HepG2 (cell line): ENCODE data around the gene ALOX5. TPM values are rescaled to one million over a fixed set of nuclear protein-coding genes. Genes with fewer than 3 reads are reported as not detected.
A peak's percentile ranks its signal among the peaks of the same experiment; 100 is the strongest.

Experiments
- ATAC-seq: fragments of 200-7000 bp; cut with Tn5 transposase; 3 replicates; pipeline ENCODE4 v1.9.1; 2020; ENCODE audit warnings: mild to moderate bottlenecking, moderate library complexity
- BruUV-seq: library from RNA; stranded (reverse); fragments of 400-500 nt; replicated peaks from 2 replicates; lab custom pipeline; 2021; lab: Mats Ljungman, UMichigan
- CTCF ChIA-PET: fragments of 300-600 bp; formaldehyde crosslinking; extraction: SDS; loops from one replicate; lab custom pipeline; 2021; ENCODE audit warnings: low total read pairs, inconsistent platforms, low intra/inter-chr PET ratio; lab: Yijun Ruan, JAX
- POLR2A ChIA-PET: fragments of 350-600 bp; sonication (Branson Sonifier 250); formaldehyde crosslinking; loops from one replicate; lab custom pipeline; 2020; ENCODE audit warnings: antibody characterized with exemption, inconsistent platforms; lab: Yijun Ruan, JAX
- DNase-seq: peaks from one replicate; pipeline ENCODE4 v3.0.0-alpha.2; 2015; ENCODE audit warnings: low spot score
- FAIRE-seq: peaks from 3 replicates; lab custom pipeline; 2011; peaks lifted over from hg19 to GRCh38; lab: Jason Lieb, UNC
- H2AFZ ChIP-seq: one replicate; pipeline ENCODE4 v1.6.1; 2011; ENCODE audit warnings: low read length, inconsistent platforms
- H3K27ac ChIP-seq: fragments of 300-600 bp; 3 replicates; pipeline ENCODE4 v1.8.0; 2011; ENCODE audit warnings: mixed run types, mild to moderate bottlenecking, mixed read lengths, low read length, inconsistent platforms; ENCODE audit not compliant: insufficient read depth; ENCODE audit errors: extremely low read length
- H3K27me3 ChIP-seq, 2 experiments: fragments of 200-600 bp in 1 of 2; 2 replicates in 1 of 2; 3 replicates in 1 of 2; pipeline versions ENCODE4 v1.6.0 to v1.8.0; 2011; ENCODE audit warnings: low read length in 2 of 2, mild to moderate bottlenecking in 2 of 2, moderate library complexity in 2 of 2, inconsistent platforms in 1 of 2; ENCODE audit not compliant: insufficient read depth in 2 of 2, control insufficient read depth in 1 of 2
- H3K36me3 ChIP-seq, 2 experiments: fragments of 200-600 bp in 1 of 2; replicated peaks in 1 of 2; 2 replicates in 1 of 2; 3 replicates in 1 of 2; pipeline versions ENCODE4 v1.5.1 to v1.8.0; 2011; ENCODE audit warnings: low read length in 2 of 2, inconsistent platforms in 1 of 2; ENCODE audit not compliant: insufficient read depth in 2 of 2, control insufficient read depth in 1 of 2
- H3K4me1 ChIP-seq: 2 replicates; pipeline ENCODE4 v1.5.1; 2012; ENCODE audit warnings: low read length, inconsistent platforms; ENCODE audit not compliant: insufficient read depth
- H3K4me2 ChIP-seq: 2 replicates; pipeline ENCODE4 v1.6.0; 2011; ENCODE audit warnings: low read depth, low read length, inconsistent platforms
- H3K4me3 ChIP-seq, 3 experiments: fragments of 200-600 bp in 1 of 3; sonication (generic), shearing (Covaris generic) in 1 of 3; replicated peaks in 1 of 3; 2 replicates each; pipeline ENCODE4 v1.5.1; 2011 to 2016; ENCODE audit warnings: low read length in 3 of 3, inconsistent platforms in 2 of 3, low read depth in 2 of 3, mild to moderate bottlenecking in 2 of 3, control low read depth in 1 of 3, mixed read lengths in 1 of 3; ENCODE audit not compliant: insufficient read depth in 1 of 3
- H3K79me2 ChIP-seq: one replicate; pipeline ENCODE4 v1.6.1; 2011; ENCODE audit warnings: low read length, inconsistent platforms; ENCODE audit not compliant: insufficient read depth
- H3K9ac ChIP-seq: 2 replicates; pipeline ENCODE4 v1.6.0; 2011; ENCODE audit warnings: mild to moderate bottlenecking, low read depth, low read length, inconsistent platforms; ENCODE audit not compliant: insufficient read depth
- H3K9me3 ChIP-seq: 2 replicates; pipeline ENCODE4 v1.5.1; 2012; ENCODE audit warnings: mild to moderate bottlenecking, low read length
- H4K20me1 ChIP-seq: 2 replicates; pipeline ENCODE4 v1.6.0; 2011; ENCODE audit warnings: inconsistent platforms, mild to moderate bottlenecking, low read length, moderate library complexity; ENCODE audit not compliant: insufficient read depth
- FOXA3 ChIP-seq: IDR thresholded peaks from 2 replicates; pipeline ENCODE4 v1.6.1; 2016; ENCODE audit warnings: missing genetic modification reagents, missing compliant biosample characterization
- HNF4G ChIP-seq, 2 experiments: sonication (generic) in 1 of 2; formaldehyde crosslinking in 1 of 2; IDR thresholded peaks; 2 replicates each; pipeline versions ENCODE4 v1.4.0 to v1.6.1; 2011 to 2020; ENCODE audit warnings: borderline replicate concordance in 2 of 2, low read depth in 2 of 2, mild to moderate bottlenecking in 2 of 2, low read length in 1 of 2, missing genetic modification reagents in 1 of 2, moderate library complexity in 1 of 2
- SIX4 ChIP-seq: sonication (generic); formaldehyde crosslinking; IDR thresholded peaks from 2 replicates; pipeline ENCODE4 v1.4.0; 2020; ENCODE audit warnings: missing genetic modification reagents
- SMC3 ChIP-seq: IDR thresholded peaks from 2 replicates; pipeline ENCODE4 v1.6.1; 2011; ENCODE audit warnings: low read length, improper control_type of control experiment
- TBX3 ChIP-seq: fragments of 450-650 bp; IDR thresholded peaks from 2 replicates; pipeline ENCODE4 v1.6.1; 2017; ENCODE audit warnings: antibody characterized with exemption, mild to moderate bottlenecking, inconsistent platforms, borderline replicate concordance
- TRIM24 ChIP-seq: sonication (generic); formaldehyde crosslinking; IDR thresholded peaks from 2 replicates; pipeline ENCODE4 v1.8.0; 2022; ENCODE audit warnings: mild to moderate bottlenecking, missing genetic modification reagents
- ZBTB37 ChIP-seq: sonication (generic); formaldehyde crosslinking; IDR thresholded peaks from 2 replicates; pipeline ENCODE4 v1.4.0; 2020; ENCODE audit warnings: mild to moderate bottlenecking, missing genetic modification reagents
- ZBTB44 ChIP-seq: sonication (generic); formaldehyde crosslinking; IDR thresholded peaks from 2 replicates; pipeline ENCODE4 v1.4.0; 2020; ENCODE audit warnings: missing genetic modification reagents
- ZNF777 ChIP-seq: sonication (generic); formaldehyde crosslinking; IDR thresholded peaks from 2 replicates; pipeline ENCODE4 v1.4.0; 2020; ENCODE audit warnings: missing genetic modification reagents
- ZNF878 ChIP-seq: sonication (generic); formaldehyde crosslinking; IDR thresholded peaks from 2 replicates; pipeline ENCODE4 v1.8.1; 2023; ENCODE audit warnings: mild to moderate bottlenecking, missing genetic modification reagents, moderate library complexity
- ZSCAN5A ChIP-seq: sonication (generic); formaldehyde crosslinking; IDR thresholded peaks from 2 replicates; pipeline ENCODE4 v1.8.0; 2022; ENCODE audit warnings: mild to moderate bottlenecking, missing genetic modification reagents, borderline replicate concordance
- WGBS: methylation state at CpG from one replicate; pipeline ENCODE4 v1.1.6; 2017; ENCODE audit warnings: low lambda C conversion rate; 5-methylcytosine and 5-hydroxymethylcytosine counted together
- in situ Hi-C: cut with HindIII; loops from 2 replicates; pipeline ENCODE4 v1.10.0; 2017; ENCODE audit warnings: low pct_unique_long_range_greater_than_20kb; ENCODE audit not compliant: extremely low pct_ligation_motif_present
- intact Hi-C: fragments of 100-400 bp; cut with micrococcal nuclease; formaldehyde crosslinking; loops from one replicate; pipeline ENCODE4 v1.10.0; 2022; ENCODE audit not compliant: unreplicated experiment
- polyA plus RNA-seq, 8 experiments: library from polyadenylated mRNA; depleted of rRNA in 3 of 8; stranded (reverse) in 7 of 8; unstranded in 1 of 8; fragments of >200 nt; fragmentation: Illumina TruSeq in 4 of 8; extraction: Trizol in 4 of 8; gene quantifications; 2 replicates each; pipeline versions ENCODE4 v1.2.1 to v1.2.3, GENCODE V29; 2011 to 2016; ENCODE audit warnings: low read depth in 4 of 8, missing spikeins in 1 of 8, mixed read lengths in 1 of 8; ENCODE audit not compliant: insufficient read depth in 1 of 8
- total RNA-seq, 5 experiments: library from RNA; depleted of rRNA; stranded (reverse); fragments of >200 nt; fragmentation: Illumina TruSeq; extraction: Trizol; gene quantifications; 2 replicates each; pipeline ENCODE4 v1.2.3, GENCODE V29; 2016; ENCODE audit warnings: low read depth in 1 of 5

The ALOX5 gene
- total and polyA plus RNA-seq, 2 of the 13 experiments (the other 11 are each of a cell fraction or from before 2014, with no cell fraction given): 0.04 TPM; not detected in 1

GRCh38 chr10:45419676-45420025, 45.6 kb downstream of the ALOX5 start:
- no peak for TF ChIP-seq HNF4G (IDR thresholded peaks at IDR 0.05; ENCODE audit: borderline replicate concordance, low read depth, low read length)
- TF ChIP-seq HNF4G (CRISPR knock-in tag; IDR thresholded peaks at IDR 0.05; ENCODE audit: borderline replicate concordance, low read depth): no peak
- TF ChIP-seq FOXA3 (CRISPR knock-in tag): no peak
- no peak for TF ChIP-seq TBX3
- no peak for TF ChIP-seq ZBTB44 (CRISPR knock-in tag)
- TF ChIP-seq ZNF878: no peak
- TF ChIP-seq SIX4: no peak
- no peak for TF ChIP-seq SMC3
- no peak for TF ChIP-seq ZBTB37
- no peak for TF ChIP-seq ZSCAN5A (CRISPR knock-in tag)
- TF ChIP-seq ZNF777 (CRISPR knock-in tag): no peak
- TF ChIP-seq TRIM24 (CRISPR knock-in tag): no peak
- 63% methylated on average over 12 of the region's 12 CpGs for WGBS
- H2AFZ ChIP-seq: no peak overlapping the region
- DNase-seq (no peak), FAIRE-seq (no peak), ATAC-seq (peak; percentile 15)
- no peaks in the 10 kb centered on the region for H4K20me1 ChIP-seq
- ChIA-PET POLR2A (no interaction called here), CTCF (no interaction called here)
- H3K27ac ChIP-seq: no peak overlapping the region
- H3K9me3 ChIP-seq: no peaks in the 10 kb centered on the region
- no peaks in the 10 kb centered on the region for H3K36me3 ChIP-seq
- no peaks in the 10 kb centered on the region for H3K79me2 ChIP-seq
- H3K27me3 ChIP-seq: peaks cover 6 to 37% of the 10 kb centered on the region in 2 experiments
- intact Hi-C loops: no loop called here
- H3K4me1 ChIP-seq: peaks cover 15% of the 10 kb centered on the region
- peak overlapping the region in 2 of 3 experiments; percentile 51 to 73; a peak in 3 of 6 replicates for H3K4me3 ChIP-seq
- peak overlapping the region; percentile 39; the same call in 1 of the 2 replicates for H3K9ac ChIP-seq
- in situ Hi-C loops: no loop called here
- BruUV-seq: no TSS peak
- H3K4me2 ChIP-seq: peak overlapping the region; percentile 82
